Measurements from ENCODE around the gene DMRT2.

Gene DMRT2

GRCh38 chr9:1050125-1050895 lies at the start of gene DMRT2:
Gene DMRT2 (plus strand): TSS chr9:1050357. CDS start chr9:1051614, 1,257 bp downstream.
- DNase-seq: peak; percentile 90

GRCh38 chr9:1001838-1002237 lies 48.3 kb upstream of the DMRT2 start:
- no peak for DNase-seq

GRCh38 chr9:1002678-1003077 lies 47.5 kb upstream of the DMRT2 start:
- DNase-seq: no peak

- DNase-seq: peak; percentile 15
Measured at GRCh38 chr9:1005043-1005667, 45.0 kb upstream of the DMRT2 start.

- no peak for DNase-seq
Measured at GRCh38 chr9:1007312-1007711, 42.8 kb upstream of the DMRT2 start.

GRCh38 chr9:1008216-1008615 lies 41.9 kb upstream of the DMRT2 start:
- no peak for DNase-seq

GRCh38 chr9:1009101-1009707 lies 41.0 kb upstream of the DMRT2 start:
- peak; percentile 8 for DNase-seq

GRCh38 chr9:1013021-1013420 lies 37.1 kb upstream of the DMRT2 start:
- DNase-seq: no peak

GRCh38 chr9:1014225-1014624 lies 35.9 kb upstream of the DMRT2 start:
- no peak for DNase-seq

GRCh38 chr9:1014640-1015039 lies 35.5 kb upstream of the DMRT2 start:
- no peak for DNase-seq

GRCh38 chr9:1018121-1018520 lies 32.0 kb upstream of the DMRT2 start:
- peak; percentile 49 for DNase-seq

GRCh38 chr9:1024112-1024511 lies 26.0 kb upstream of the DMRT2 start:
- DNase-seq: no peak

- no peak for DNase-seq
Measured at GRCh38 chr9:1025131-1025530, 25.0 kb upstream of the DMRT2 start.

GRCh38 chr9:1026219-1026618 lies 23.9 kb upstream of the DMRT2 start:
- no peak for DNase-seq

- no peak for DNase-seq
Measured at GRCh38 chr9:1028501-1029190, 21.5 kb upstream of the DMRT2 start.

GRCh38 chr9:1031951-1032601 lies 18.1 kb upstream of the DMRT2 start:
- DNase-seq: peak; percentile 23

GRCh38 chr9:1034271-1034670 lies 15.9 kb upstream of the DMRT2 start:
- DNase-seq: no peak

- DNase-seq: no peak
Measured at GRCh38 chr9:1039589-1039988, 10.6 kb upstream of the DMRT2 start.

GRCh38 chr9:1042466-1042865 lies 7.7 kb upstream of the DMRT2 start:
- DNase-seq: no peak

- no peak for DNase-seq
Measured at GRCh38 chr9:1044643-1045042, 5.5 kb upstream of the DMRT2 start.

GRCh38 chr9:1046639-1047572 lies 3.3 kb upstream of the DMRT2 start:
- DNase-seq: no peak
